IMR-90 (cell line): Measurements from ENCODE around the gene PAN2. TPM values are rescaled to one million over a fixed set of nuclear protein-coding genes. Genes with fewer than 3 reads are reported as not detected.

ENCODE experiments used
- ATAC-seq: fragments of 200-7000 bp; cut with Tn5 transposase; 2 replicates; pipeline ENCODE4 v1.9.1; 2020; ENCODE audit warnings: low read depth, mild to moderate bottlenecking, moderate library complexity
- BruUV-seq: library from RNA; stranded (reverse); fragments of 400-500 nt; replicated peaks from 2 replicates; lab custom pipeline; 2021; lab: Mats Ljungman, UMichigan
- CTCF ChIA-PET: fragments of 300-600 bp; formaldehyde crosslinking; extraction: SDS; loops from one replicate; lab custom pipeline; 2021; ENCODE audit warnings: antibody characterized with exemption; lab: Yijun Ruan, JAX
- POLR2A ChIA-PET: fragments of 300-600 bp; sonication (Branson Sonifier 250); formaldehyde crosslinking; loops from one replicate; lab custom pipeline; 2022; ENCODE audit warnings: antibody characterized with exemption; ENCODE audit not compliant: unreplicated experiment; lab: Charles Lee
- DNase-seq: peaks from one replicate; pipeline ENCODE4 v3.0.0; 2013
- H2AFZ ChIP-seq: replicated peaks from 2 replicates; pipeline ENCODE3; 2013; ENCODE audit warnings: low read length, mild to moderate bottlenecking; ENCODE audit not compliant: poor library complexity
- H2AK5ac ChIP-seq: 2 replicates; pipeline ENCODE4 v1.6.1; 2013; ENCODE audit warnings: low read depth, low read length, inconsistent platforms
- H2AK9ac ChIP-seq: replicated peaks from 2 replicates; pipeline ENCODE3; 2013; ENCODE audit warnings: mild to moderate bottlenecking, low read depth, low read length, moderate library complexity; ENCODE audit not compliant: poor library complexity
- H2BK120ac ChIP-seq: 2 replicates; pipeline ENCODE4 v1.6.1; 2013; ENCODE audit warnings: low read depth, low read length, inconsistent platforms
- H2BK15ac ChIP-seq: 3 replicates; pipeline ENCODE4 v1.6.1; 2013; ENCODE audit warnings: low read depth, low read length, inconsistent platforms
- H2BK20ac ChIP-seq: 2 replicates; pipeline ENCODE4 v1.6.1; 2013; ENCODE audit warnings: low read depth, mild to moderate bottlenecking, inconsistent platforms, low read length, moderate library complexity
- H2BK5ac ChIP-seq: 2 replicates; pipeline ENCODE4 v1.6.1; 2013; ENCODE audit warnings: mild to moderate bottlenecking, low read depth, low read length, inconsistent platforms; ENCODE audit not compliant: poor library complexity, severe bottlenecking
- H3K14ac ChIP-seq: replicated peaks from 2 replicates; pipeline ENCODE4 v1.6.1; 2013; ENCODE audit warnings: low read depth, low read length, inconsistent platforms
- H3K18ac ChIP-seq: 2 replicates; pipeline ENCODE4 v1.6.1; 2013; ENCODE audit warnings: low read depth, low read length, control low read depth
- H3K23ac ChIP-seq: 2 replicates; pipeline ENCODE4 v1.6.1; 2013; ENCODE audit warnings: low read depth, low read length, inconsistent platforms
- H3K27ac ChIP-seq: 2 replicates; pipeline ENCODE4 v1.5.1; 2013; ENCODE audit warnings: mild to moderate bottlenecking, control low read depth, low read length; ENCODE audit not compliant: insufficient read depth
- H3K27me3 ChIP-seq: 2 replicates; pipeline ENCODE4 v1.6.1; 2013; ENCODE audit warnings: low read length; ENCODE audit not compliant: control insufficient read depth, insufficient read depth
- H3K36me3 ChIP-seq: 2 replicates; pipeline ENCODE4 v1.6.1; 2013; ENCODE audit warnings: low read length, mixed read lengths; ENCODE audit not compliant: control insufficient read depth, insufficient read depth
- H3K4ac ChIP-seq: 2 replicates; pipeline ENCODE4 v1.6.1; 2013; ENCODE audit warnings: low read depth, low read length, inconsistent platforms
- H3K4me1 ChIP-seq: 2 replicates; pipeline ENCODE4 v1.6.1; 2013; ENCODE audit warnings: low read length, mixed read lengths; ENCODE audit not compliant: control insufficient read depth, insufficient read depth
- H3K4me2 ChIP-seq: 2 replicates; pipeline ENCODE4 v1.6.1; 2013; ENCODE audit warnings: low read depth, mild to moderate bottlenecking, control low read depth, low read length, moderate library complexity
- H3K4me3 ChIP-seq: 2 replicates; pipeline ENCODE4 v1.5.1; 2013; ENCODE audit warnings: low read depth, mild to moderate bottlenecking, control low read depth, low read length, moderate library complexity; ENCODE audit not compliant: insufficient read depth
- H3K56ac ChIP-seq: 2 replicates; pipeline ENCODE4 v1.6.1; 2013; ENCODE audit warnings: low read length, inconsistent platforms; ENCODE audit not compliant: insufficient read depth; ENCODE audit errors: extremely low read depth
- H3K79me1 ChIP-seq, 2 experiments: 2 replicates each; pipeline ENCODE4 v1.6.1; 2013; ENCODE audit warnings: low read length in 2 of 2, inconsistent platforms in 1 of 2, low read depth in 1 of 2
- H3K9ac ChIP-seq: 2 replicates; pipeline ENCODE4 v1.6.1; 2013; ENCODE audit warnings: low read depth, low read length, control low read depth
- H3K9me1 ChIP-seq: 2 replicates; pipeline ENCODE4 v1.6.1; 2013; ENCODE audit warnings: low read length, inconsistent platforms; ENCODE audit not compliant: insufficient read depth
- H3K9me3 ChIP-seq: 2 replicates; pipeline ENCODE4 v1.6.1; 2013; ENCODE audit warnings: low read length; ENCODE audit not compliant: control insufficient read depth, insufficient read depth
- H4K20me1 ChIP-seq: 2 replicates; pipeline ENCODE4 v1.6.1; 2013; ENCODE audit warnings: low read length, inconsistent platforms; ENCODE audit not compliant: insufficient read depth
- H4K5ac ChIP-seq: 2 replicates; pipeline ENCODE4 v1.6.1; 2013; ENCODE audit warnings: mild to moderate bottlenecking, low read depth, low read length, control low read depth
- H4K8ac ChIP-seq, 2 experiments: 2 replicates each; pipeline ENCODE4 v1.6.1; 2013; ENCODE audit warnings: low read depth in 2 of 2, low read length in 2 of 2, control low read depth in 1 of 2, inconsistent platforms in 1 of 2
- H4K91ac ChIP-seq: 2 replicates; pipeline ENCODE4 v1.6.1; 2013; ENCODE audit warnings: low read depth, low read length, inconsistent platforms; ENCODE audit not compliant: insufficient read depth
- CEBPB ChIP-seq: IDR thresholded peaks from 2 replicates; pipeline ENCODE4 v1.6.1; 2012; ENCODE audit warnings: low read depth, low read length, improper control_type of control experiment
- CHD1 ChIP-seq: IDR thresholded peaks from 2 replicates; pipeline ENCODE4 v1.6.1; 2012; ENCODE audit warnings: low read depth, low read length, improper control_type of control experiment
- MXI1 ChIP-seq: IDR thresholded peaks from 2 replicates; pipeline ENCODE4 v1.6.1; 2012; ENCODE audit warnings: low read depth, mild to moderate bottlenecking, low read length, moderate library complexity, borderline replicate concordance
- SMC3 ChIP-seq: fragments of 150-350 bp; IDR thresholded peaks from 2 replicates; pipeline ENCODE4 v1.6.1; 2016; ENCODE audit warnings: low read depth, mild to moderate bottlenecking, antibody characterized with exemption, low read length, moderate library complexity
- USF2 ChIP-seq: fragments of 150-350 bp; IDR thresholded peaks from 2 replicates; pipeline ENCODE4 v1.6.1; 2017; ENCODE audit warnings: mild to moderate bottlenecking, antibody characterized with exemption, low read length, low read depth
- whole genome bisulfite sequencing, 2 experiments: methylation state at CpG; one replicate each; pipeline versions ENCODE4 v1.1.5 to v1.1.7; 2013; ENCODE audit warnings: missing lambda C conversion rate in 2 of 2; ENCODE audit not compliant: insufficient read length in 1 of 2; ENCODE audit errors: extremely low coverage in 2 of 2; 5-methylcytosine and 5-hydroxymethylcytosine counted together
- dilution Hi-C: fragments of 300-500 bp; cut with HindIII; formaldehyde crosslinking; loops from one replicate; pipeline ENCODE4 v1.14.3; 2018; ENCODE audit warnings: low sequenced_read_pairs; ENCODE audit not compliant: unreplicated experiment
- in situ Hi-C: fragments of 300-500 bp; cut with MboI; formaldehyde crosslinking; loops from 3 replicates; pipeline ENCODE4 v1.14.3; 2019; ENCODE audit warnings: low sequenced_read_pairs, inconsistent platforms, mixed read lengths
- intact Hi-C: fragments of 100-400 bp; cut with micrococcal nuclease; formaldehyde crosslinking; loops from 2 replicates; pipeline ENCODE4 v1.10.0; 2022
- polyA plus RNA-seq, 3 experiments: library from polyadenylated mRNA; depleted of rRNA; stranded (reverse); fragments of >200 nt; gene quantifications; 2 replicates each; pipeline ENCODE4 v1.2.3, GENCODE V29; 2012; ENCODE audit warnings: low replicate concordance in 1 of 3
- total RNA-seq: library from RNA; depleted of rRNA; stranded (reverse); fragments of >200 nt; gene quantifications from 2 replicates; pipeline ENCODE4 v1.2.3, GENCODE V29; 2012

Gene PAN2
- total and polyA plus RNA-seq, 2 of the 4 experiments (the other 2 are of a cell fraction), result 9.7 to 20.2 TPM

GRCh38 chr12:56337753-56338251, 4.0 kb upstream of the PAN2 start:
- intact Hi-C loops, result no loop called here
- TF ChIP-seq USF2 (no peak), SMC3 (no peak), CEBPB (peak; percentile 64), MXI1 (no peak), CHD1 (no peak)
- ChIA-PET CTCF (no interaction called here), POLR2A (interaction anchor here (0.5 kb wide), 1 partner anchor 11 kb away, joined by 3 read pairs; no protein-coding TSS in a partner anchor)
- Histone ChIP-seq H3K27me3 (no peaks in the 10 kb centered on the region), H3K79me1 (peaks cover 6 to 18% of the 10 kb centered on the region in 2 experiments; a peak in 3 of 4 replicates), H4K8ac (no peak overlapping the region), H3K14ac (no peak overlapping the region), H3K4me1 (peaks cover 5% of the 10 kb centered on the region; the same call in 1 of the 2 replicates), H3K9me3 (no peaks in the 10 kb centered on the region), H3K27ac (no peak overlapping the region), H2AK9ac (no peak overlapping the region), H3K18ac (no peak overlapping the region), H3K9ac (no peak overlapping the region), H2BK15ac (no peak overlapping the region), H3K23ac (peak overlapping the region; percentile 31; the same call in 1 of the 2 replicates), H2BK20ac (no peak overlapping the region), H2AK5ac (no peak overlapping the region), H4K20me1 (no peaks in the 10 kb centered on the region), H4K5ac (no peak overlapping the region), H2BK5ac (no peak overlapping the region), H2AFZ (no peak overlapping the region), H3K4ac (no peak overlapping the region), H3K56ac (no peak overlapping the region), H2BK120ac (no peak overlapping the region), H4K91ac (no peak overlapping the region), H3K4me2 (no peak overlapping the region), H3K36me3 (peaks cover 12% of the 10 kb centered on the region), H3K9me1 (peaks cover 10% of the 10 kb centered on the region), H3K4me3 (no peak overlapping the region)
- DNase-seq (no peak), ATAC-seq (no peak)
- BruUV-seq, result no TSS peak
- dilution Hi-C loops, result no loop called here
- in situ Hi-C loops, result no loop called here
- no CpG with 5 or more reads among the region's 8 CpGs for WGBS, 2 experiments
